NCI-H1092 treated with DMSO at 0.1 percent for 48 hours (cell line): ENCODE data around the gene PPP3CA.
"Not testable (repeated sequence)": the region's sequence is repeated elsewhere in the genome, so short reads cannot be mapped to it uniquely, and the experiment has no call there.

Experiments
- DNase-seq: peaks from one replicate; lab custom pipeline; 2025; lab: John Stamatoyannopoulos, UW

Gene PPP3CA

GRCh38 chr4:101008503-101008902 lies 338.8 kb downstream of the PPP3CA start:
- DNase-seq: no peak

- no peak for DNase-seq
These were observed 341.7 kb downstream of the PPP3CA start for GRCh38 chr4:101005659-101006058.

GRCh38 chr4:101000496-101000895 lies 346.8 kb downstream of the PPP3CA start:
- no peak for DNase-seq

GRCh38 chr4:100995671-100996070 lies 351.7 kb downstream of the PPP3CA start:
- no peak for DNase-seq

- not testable (repeated sequence) for DNase-seq
These were observed 352.3 kb downstream of the PPP3CA start for GRCh38 chr4:100995002-100995401.

- DNase-seq: not testable (repeated sequence)
These were observed 355.8 kb downstream of the PPP3CA start for GRCh38 chr4:100991332-100992069.

GRCh38 chr4:100989401-100989800 lies 357.9 kb downstream of the PPP3CA start:
- no peak for DNase-seq

GRCh38 chr4:100988876-100989275 lies 358.4 kb downstream of the PPP3CA start:
- no peak for DNase-seq

GRCh38 chr4:100986360-100986868 lies 360.9 kb downstream of the PPP3CA start:
- no peak for DNase-seq

- no peak for DNase-seq
These were observed 361.8 kb downstream of the PPP3CA start for GRCh38 chr4:100985576-100985975.

- no peak for DNase-seq
These were observed 362.4 kb downstream of the PPP3CA start for GRCh38 chr4:100984901-100985300.

- DNase-seq: no peak
These were observed 363.9 kb downstream of the PPP3CA start for GRCh38 chr4:100983426-100983825.

GRCh38 chr4:100982345-100982744 lies 365.0 kb downstream of the PPP3CA start:
- DNase-seq: no peak

- DNase-seq: no peak
These were observed 365.7 kb downstream of the PPP3CA start for GRCh38 chr4:100981447-100982204.

- DNase-seq: no peak
These were observed 367.6 kb downstream of the PPP3CA start for GRCh38 chr4:100979736-100980135.

- DNase-seq: no peak
These were observed 369.5 kb downstream of the PPP3CA start for GRCh38 chr4:100977746-100978397.

- DNase-seq: no peak
These were observed 370.1 kb downstream of the PPP3CA start for GRCh38 chr4:100977274-100977673.
